Loucy (cell line): ENCODE measurements around the gene WRAP73.

Experiments used
- EZH2phosphoT487 ChIP-seq: fragments of 200-600 bp; IDR thresholded peaks from 2 replicates; pipeline ENCODE4 v1.6.1; 2018; ENCODE audit warnings: antibody characterized with exemption, mild to moderate bottlenecking, moderate library complexity, borderline replicate concordance
- TF ChIP-seq, protein P1 (sequence below): fragments of 200-600 bp; sonication (generic); conservative IDR thresholded peaks from 2 replicates; pipeline ENCODE4 v1.5.1; 2014; ENCODE audit warnings: mild to moderate bottlenecking, antibody characterized with exemption, low read length

DNA sequence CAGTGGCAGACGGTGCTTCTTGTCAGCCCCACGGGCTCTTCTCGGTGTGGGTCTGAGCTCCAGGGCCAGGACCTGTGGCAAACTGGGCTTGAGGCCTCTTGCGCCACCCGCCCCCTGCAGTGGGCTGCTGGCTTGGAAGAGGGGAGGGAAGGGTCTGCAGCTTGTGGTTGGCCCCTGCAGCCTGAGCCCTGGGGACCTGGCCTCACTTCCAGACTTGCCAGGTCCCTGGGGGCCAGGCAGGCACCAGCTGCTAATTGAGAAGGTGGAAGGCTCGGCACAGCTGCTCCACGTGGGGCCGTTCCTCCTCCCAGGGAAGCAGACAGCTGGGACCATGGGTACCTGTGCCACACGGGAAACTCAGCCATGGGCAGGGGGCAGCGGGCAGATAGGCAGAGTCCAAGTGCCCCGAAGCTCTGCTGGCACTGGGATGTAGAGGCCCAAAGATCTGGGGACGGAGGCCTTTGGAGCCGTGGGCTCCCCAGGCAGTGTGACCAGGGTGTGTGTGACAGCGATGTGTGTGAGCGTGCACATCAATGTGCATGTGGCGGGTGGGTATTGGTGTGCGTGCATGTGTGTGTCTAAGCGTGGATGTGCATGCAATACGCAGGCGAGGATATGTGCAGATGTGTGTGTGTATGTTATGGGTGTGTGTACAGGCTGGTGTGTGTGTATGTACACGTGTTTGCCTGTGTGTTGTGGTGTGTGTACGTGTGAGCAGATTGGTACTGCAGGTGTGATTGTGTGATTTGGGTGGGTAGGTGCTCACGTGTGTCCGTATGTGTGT lies 41.7 kb upstream of the WRAP73 start:
- TF ChIP-seq, protein P1, sequence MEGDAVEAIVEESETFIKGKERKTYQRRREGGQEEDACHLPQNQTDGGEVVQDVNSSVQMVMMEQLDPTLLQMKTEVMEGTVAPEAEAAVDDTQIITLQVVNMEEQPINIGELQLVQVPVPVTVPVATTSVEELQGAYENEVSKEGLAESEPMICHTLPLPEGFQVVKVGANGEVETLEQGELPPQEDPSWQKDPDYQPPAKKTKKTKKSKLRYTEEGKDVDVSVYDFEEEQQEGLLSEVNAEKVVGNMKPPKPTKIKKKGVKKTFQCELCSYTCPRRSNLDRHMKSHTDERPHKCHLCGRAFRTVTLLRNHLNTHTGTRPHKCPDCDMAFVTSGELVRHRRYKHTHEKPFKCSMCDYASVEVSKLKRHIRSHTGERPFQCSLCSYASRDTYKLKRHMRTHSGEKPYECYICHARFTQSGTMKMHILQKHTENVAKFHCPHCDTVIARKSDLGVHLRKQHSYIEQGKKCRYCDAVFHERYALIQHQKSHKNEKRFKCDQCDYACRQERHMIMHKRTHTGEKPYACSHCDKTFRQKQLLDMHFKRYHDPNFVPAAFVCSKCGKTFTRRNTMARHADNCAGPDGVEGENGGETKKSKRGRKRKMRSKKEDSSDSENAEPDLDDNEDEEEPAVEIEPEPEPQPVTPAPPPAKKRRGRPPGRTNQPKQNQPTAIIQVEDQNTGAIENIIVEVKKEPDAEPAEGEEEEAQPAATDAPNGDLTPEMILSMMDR, result no peak
- TF ChIP-seq EZH2phosphoT487, result no peak
